ENCODE measurements around the gene AFTPH.

Gene AFTPH

GRCh38 chr2:64593035-64593655, 69.0 kb downstream of the AFTPH start:
- no peak for DNase-seq

- no peak for DNase-seq
These were observed 70.3 kb downstream of the AFTPH start for GRCh38 chr2:64594226-64594989.

- no peak for DNase-seq
These were observed 71.5 kb downstream of the AFTPH start for GRCh38 chr2:64595397-64596176.

DNA sequence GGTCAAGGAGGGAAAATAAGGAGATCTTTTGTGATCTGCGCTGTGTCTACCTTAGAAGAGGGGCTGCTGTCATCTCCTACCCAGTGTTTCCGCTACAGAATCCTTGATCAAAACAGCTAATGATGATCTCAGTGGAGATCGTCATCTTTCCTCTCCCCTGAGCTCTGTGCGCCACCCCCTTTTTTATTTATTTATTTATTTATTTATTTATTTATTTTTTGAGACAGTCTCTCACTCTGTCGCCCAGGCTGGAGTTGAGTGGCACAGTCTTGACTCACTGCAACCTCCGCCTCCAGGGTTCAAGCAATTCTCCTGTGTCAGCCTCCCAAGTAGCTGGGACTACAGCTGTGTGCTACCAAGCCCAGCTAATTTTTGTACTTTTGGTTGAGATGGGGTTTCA, 74.1 kb downstream of the AFTPH start:
- DNase-seq = no peak

DNA sequence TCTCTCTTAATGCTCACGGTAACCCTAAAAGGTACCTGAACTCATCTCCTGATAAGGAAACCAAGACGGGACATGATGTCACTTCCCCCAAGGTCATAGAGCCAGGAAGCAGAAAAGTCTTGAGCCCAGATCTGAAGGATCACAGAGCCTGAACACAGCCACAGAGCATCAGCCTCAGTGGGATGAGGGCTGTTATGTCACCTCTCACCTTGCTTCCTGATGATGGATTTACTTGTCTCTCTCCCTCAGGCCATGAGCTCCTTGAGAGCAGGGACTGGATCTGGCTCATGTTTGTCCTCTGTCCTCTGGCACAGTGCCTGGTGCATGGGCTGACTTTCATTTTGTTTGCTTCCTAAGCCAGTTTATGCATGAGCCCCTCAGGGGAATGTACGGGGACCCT, 75.3 kb downstream of the AFTPH start:
- no peak for DNase-seq

- no peak for DNase-seq
These were observed 77.1 kb downstream of the AFTPH start for GRCh38 chr2:64601034-64601754.

DNA sequence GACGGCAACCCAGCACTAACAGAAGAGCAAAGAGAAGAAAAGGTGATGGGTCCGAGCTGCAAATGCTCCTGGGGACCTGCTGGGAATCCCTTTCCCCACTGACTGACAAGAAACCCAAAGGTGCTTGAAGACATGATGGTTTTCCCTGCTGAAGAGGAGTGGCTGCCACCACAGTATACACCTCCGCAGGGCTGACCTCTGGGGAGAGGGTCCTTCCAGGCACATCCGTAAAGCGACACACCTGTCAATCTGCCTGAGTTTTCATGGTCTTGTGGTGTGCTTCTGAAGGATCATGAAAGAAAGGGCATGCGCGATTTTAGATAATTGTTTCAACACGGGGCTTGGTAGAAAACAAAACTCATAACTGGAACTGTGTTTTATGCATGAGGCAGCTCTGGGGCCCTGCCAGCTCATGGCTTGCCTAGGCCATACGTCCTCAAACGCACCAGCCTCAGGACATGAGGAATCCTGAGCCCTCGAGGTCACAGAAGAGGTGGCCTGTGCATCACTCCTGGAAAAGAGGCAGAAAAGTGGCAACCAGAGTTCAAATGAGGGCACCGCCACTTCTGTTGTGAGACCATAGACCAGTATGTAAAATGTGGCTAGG, 77.8 kb downstream of the AFTPH start:
- DNase-seq = no peak

- DNase-seq = no peak
These were observed 78.3 kb downstream of the AFTPH start for GRCh38 chr2:64602436-64602835.

GRCh38 chr2:64604155-64604554, 80.0 kb downstream of the AFTPH start:
- DNase-seq = no peak

DNA sequence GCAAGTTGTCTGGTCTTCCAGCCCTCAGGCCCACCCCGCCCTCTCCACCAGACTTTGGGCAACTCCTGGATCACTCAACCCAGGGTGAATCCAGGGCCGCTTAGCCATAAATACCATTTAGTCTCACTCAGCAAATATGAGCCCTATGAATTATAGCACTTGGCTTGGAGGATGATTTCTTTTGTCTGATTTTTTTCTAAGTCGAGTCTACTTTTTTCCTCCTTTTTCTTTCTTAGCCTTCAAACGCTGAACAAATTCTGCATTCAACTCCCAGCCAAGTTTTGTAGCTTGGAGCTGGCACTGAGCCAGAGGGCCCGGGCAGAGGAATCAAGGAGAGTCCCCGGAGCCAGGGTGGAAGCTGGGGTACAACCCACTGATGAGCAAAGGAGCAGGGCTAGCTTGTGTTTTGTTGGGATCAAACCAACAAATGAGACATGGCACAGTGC, 80.9 kb downstream of the AFTPH start:
- DNase-seq = no peak

DNA sequence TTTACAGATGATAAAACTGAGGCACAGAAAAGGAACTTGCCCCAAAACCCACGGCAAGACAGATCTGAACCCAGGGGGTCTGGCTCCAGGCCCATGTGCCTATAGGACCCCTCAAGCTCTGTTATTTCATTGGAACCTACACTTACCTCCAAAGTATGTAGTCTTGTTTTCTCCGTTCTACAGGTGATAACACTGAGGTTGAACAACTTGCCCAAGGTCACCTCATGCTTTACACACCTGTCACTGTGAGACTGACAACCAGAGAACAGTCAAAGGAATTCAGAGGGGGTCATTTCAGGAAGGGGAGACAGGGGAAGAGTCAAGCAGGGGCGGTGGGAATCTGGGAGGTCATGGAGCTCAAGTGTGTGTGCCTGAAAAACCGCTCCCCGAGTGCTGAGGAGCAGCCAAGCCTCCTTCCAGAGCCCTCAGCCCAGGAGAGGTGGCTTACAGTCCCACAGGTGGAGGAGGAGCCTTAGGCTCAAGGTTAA, 81.9 kb downstream of the AFTPH start:
- DNase-seq = no peak

GRCh38 chr2:64606479-64607363, 82.6 kb downstream of the AFTPH start:
- no peak for DNase-seq

DNA sequence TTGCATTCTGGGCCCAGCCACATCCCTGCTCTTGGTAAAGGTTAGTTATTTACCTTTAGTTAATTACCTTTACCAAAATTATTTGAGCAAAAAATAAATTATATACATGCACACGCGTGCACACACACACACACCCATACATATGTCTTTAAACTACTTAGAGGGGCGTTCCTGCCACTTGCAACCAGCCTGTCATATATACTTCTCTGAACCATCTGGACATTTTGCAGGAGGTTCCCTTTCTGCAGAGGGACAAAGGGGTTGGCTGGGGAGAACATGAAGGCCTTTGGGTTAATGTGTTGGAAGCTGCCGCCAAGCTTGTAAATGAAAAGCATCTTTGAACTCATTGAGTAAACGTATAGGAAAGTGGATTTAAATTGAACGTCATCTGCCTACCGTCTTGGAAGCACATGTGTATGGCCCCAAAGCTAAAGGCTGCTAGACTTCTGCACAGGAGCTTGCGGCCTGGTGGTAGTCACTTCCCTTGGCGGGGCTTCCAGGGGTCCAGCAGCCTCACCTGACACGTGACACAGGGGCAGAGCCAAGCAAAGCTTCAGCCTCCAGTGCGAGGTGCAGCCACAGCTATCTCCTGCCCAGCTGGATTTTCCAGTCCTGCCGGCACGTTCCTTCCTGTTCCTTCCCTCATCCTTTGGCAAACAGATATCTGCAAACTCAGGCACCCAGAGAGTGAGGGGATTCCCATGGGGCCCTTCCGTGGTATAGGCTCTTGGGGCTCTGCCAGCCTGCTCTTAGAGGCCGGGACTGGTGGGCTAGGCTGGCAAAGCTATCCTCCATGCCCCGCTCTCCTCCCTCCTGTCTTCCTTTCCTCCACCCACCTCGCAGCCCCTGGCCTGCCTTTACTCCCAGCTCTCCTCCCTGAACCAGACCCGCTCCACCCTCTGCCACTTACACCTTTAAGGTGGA, 83.5 kb downstream of the AFTPH start:
- no peak for DNase-seq

- no peak for DNase-seq
These were observed 84.7 kb downstream of the AFTPH start for GRCh38 chr2:64608867-64609226.

GRCh38 chr2:64609227-64609941, 85.3 kb downstream of the AFTPH start:
- no peak for DNase-seq

DNA sequence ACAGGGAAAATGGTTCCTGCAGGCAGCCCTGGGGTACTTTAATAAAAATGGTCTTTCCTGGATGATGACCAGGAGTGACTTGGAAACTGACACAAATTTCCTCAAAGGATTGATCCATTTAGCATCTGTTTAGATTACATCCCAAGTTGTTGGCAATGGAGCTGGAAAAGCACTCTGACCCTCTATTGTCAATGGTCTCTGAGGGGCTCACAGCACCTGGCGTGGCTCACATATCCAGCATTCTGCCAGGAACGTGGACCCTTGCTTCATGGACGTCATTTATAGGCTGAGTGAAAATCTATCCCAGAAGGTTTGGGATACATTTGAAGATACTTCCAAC, 85.8 kb downstream of the AFTPH start:
- no peak for DNase-seq

DNA sequence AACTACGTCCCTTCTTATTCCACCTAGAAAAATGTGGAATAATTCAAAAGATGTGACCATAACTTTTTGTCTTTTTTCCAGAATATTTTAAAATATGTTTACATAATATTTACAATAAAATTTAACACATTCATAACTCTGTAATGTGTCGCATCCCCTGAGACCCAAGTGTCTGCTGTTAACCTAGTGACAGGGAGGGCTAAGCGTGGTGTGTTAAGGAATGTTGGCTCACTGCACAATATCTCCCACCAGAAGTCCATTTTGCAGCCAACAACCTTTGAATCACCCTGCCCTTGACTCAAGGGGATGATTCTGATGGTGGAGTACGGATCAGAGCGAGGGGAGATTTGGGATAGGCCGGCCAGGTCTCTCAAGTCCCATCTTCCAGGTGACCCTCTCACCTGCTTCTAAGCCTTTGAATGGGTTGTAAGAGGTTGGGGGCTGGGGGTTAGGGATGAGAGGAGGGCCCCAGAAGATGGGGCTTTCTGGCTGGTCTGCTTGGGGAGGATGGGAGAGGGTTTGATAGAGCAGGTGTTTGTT, 86.3 kb downstream of the AFTPH start:
- DNase-seq = no peak

GRCh38 chr2:64612575-64613195, 88.6 kb downstream of the AFTPH start:
- no peak for DNase-seq

- DNase-seq = no peak
These were observed 89.1 kb downstream of the AFTPH start for GRCh38 chr2:64613276-64613675.
